K562 (cell line): Measurements from ENCODE around the gene GOLGB1. TPM values are rescaled to one million over a fixed set of nuclear protein-coding genes. Genes with fewer than 3 reads are reported as not detected.

Source experiments
- ATAC-seq: fragments of 200-7000 bp; cut with Tn5 transposase; 3 replicates; pipeline ENCODE4 v1.9.1; 2020; ENCODE audit warnings: moderate library complexity
- BruUV-seq: library from RNA; stranded (reverse); fragments of 400-500 nt; replicated peaks from 2 replicates; lab custom pipeline; 2021; lab: Mats Ljungman, UMichigan
- CTCF ChIA-PET: fragments of 300-600 bp; formaldehyde crosslinking; extraction: SDS; loops from one replicate; lab custom pipeline; 2021; ENCODE audit warnings: low intra/inter-chr PET ratio; lab: Yijun Ruan, JAX
- POLR2A ChIA-PET: fragments of 300-600, 350-650 bp; sonication (Branson Sonifier 250); formaldehyde crosslinking; extraction: SDS; loops from one replicate; lab custom pipeline; 2021; ENCODE audit warnings: antibody characterized with exemption, inconsistent platforms; lab: Yijun Ruan, JAX
- DNase-seq, 4 experiments: peaks; one replicate each; pipeline versions ENCODE4 v3.0.0 to v3.0.0-alpha.2; 2011 to 2018; ENCODE audit warnings: low spot score in 3 of 4, mixed read lengths in 3 of 4; ENCODE audit errors: extremely low read depth in 1 of 4
- FAIRE-seq: peaks from 2 replicates; lab custom pipeline; 2011; peaks lifted over from hg19 to GRCh38; lab: Jason Lieb, UNC
- H2AFZ ChIP-seq: 2 replicates; pipeline ENCODE4 v1.6.0; 2011; ENCODE audit warnings: low read depth, low read length, control low read depth, inconsistent platforms
- H3K27ac ChIP-seq: fragments of 200-600 bp; 3 replicates; pipeline ENCODE4 v1.8.0; 2011; ENCODE audit warnings: low read depth, mild to moderate bottlenecking, control low read depth, inconsistent platforms, low read length, moderate library complexity, mixed read lengths; ENCODE audit errors: extremely low read depth
- H3K27me3 ChIP-seq, 2 experiments: fragments of 300-600 bp in 1 of 2; 2 replicates in 1 of 2; 3 replicates in 1 of 2; pipeline versions ENCODE4 v1.6.0 to v1.8.0; 2011; ENCODE audit warnings: inconsistent platforms in 2 of 2, low read length in 2 of 2, mild to moderate bottlenecking in 1 of 2, mixed read lengths in 1 of 2, moderate library complexity in 1 of 2; ENCODE audit not compliant: control insufficient read depth in 2 of 2, insufficient read depth in 2 of 2
- H3K36me3 ChIP-seq: fragments of 300-600 bp; 3 replicates; pipeline ENCODE4 v1.8.0; 2011; ENCODE audit warnings: mild to moderate bottlenecking, low read length, inconsistent platforms; ENCODE audit not compliant: control insufficient read depth, insufficient read depth
- H3K4me1 ChIP-seq, 2 experiments: fragments of 200-600 bp in 1 of 2; replicated peaks in 1 of 2; 2 replicates in 1 of 2; 3 replicates in 1 of 2; pipeline versions ENCODE4 v1.5.1 to v1.8.0; 2011; ENCODE audit warnings: inconsistent platforms in 2 of 2, low read length in 2 of 2, mild to moderate bottlenecking in 1 of 2, mixed read lengths in 1 of 2, moderate library complexity in 1 of 2; ENCODE audit not compliant: control insufficient read depth in 2 of 2, insufficient read depth in 2 of 2
- H3K4me2 ChIP-seq: 2 replicates; pipeline ENCODE4 v1.6.1; 2011; ENCODE audit warnings: low read length, control low read depth, inconsistent platforms, mixed read lengths; ENCODE audit not compliant: insufficient read depth
- H3K4me3 ChIP-seq: fragments of 200-600 bp; sonication (generic), shearing (Covaris generic); 2 replicates; pipeline ENCODE4 v1.5.1; 2016; ENCODE audit warnings: control low read depth, inconsistent platforms
- H3K79me2 ChIP-seq: fragments of 200-600 bp; 3 replicates; pipeline ENCODE4 v1.8.0; 2011; ENCODE audit warnings: low read length, inconsistent platforms; ENCODE audit not compliant: control insufficient read depth, insufficient read depth
- H3K9ac ChIP-seq, 2 experiments: 2 replicates each; pipeline versions ENCODE4 v1.6.0 to v1.6.1; 2011; ENCODE audit warnings: low read depth in 2 of 2, low read length in 2 of 2, control low read depth in 1 of 2, inconsistent platforms in 1 of 2, mild to moderate bottlenecking in 1 of 2, mixed read lengths in 1 of 2; ENCODE audit not compliant: insufficient read depth in 1 of 2
- H3K9me1 ChIP-seq: one replicate; pipeline ENCODE4 v1.6.0; 2011; ENCODE audit warnings: inconsistent platforms, mild to moderate bottlenecking, low read length, moderate library complexity; ENCODE audit not compliant: control insufficient read depth, insufficient read depth
- H3K9me3 ChIP-seq: replicated peaks from 2 replicates; pipeline ENCODE4 v1.5.1; 2011; ENCODE audit warnings: low read depth, low read length, inconsistent platforms; ENCODE audit not compliant: control insufficient read depth, insufficient read depth
- H4K20me1 ChIP-seq: replicated peaks from 2 replicates; pipeline ENCODE4 v1.6.1; 2011; ENCODE audit warnings: low read length, inconsistent platforms, mixed read lengths; ENCODE audit not compliant: control insufficient read depth, insufficient read depth
- ARNT ChIP-seq, 2 experiments: fragments of 450-650 bp; IDR thresholded peaks; 2 replicates each; pipeline ENCODE4 v1.6.1; 2016; ENCODE audit warnings: mild to moderate bottlenecking in 1 of 2
- E4F1 ChIP-seq: fragments of 250-450 bp; sonication (Bioruptor Pico); IDR thresholded peaks from 2 replicates; pipeline ENCODE4 v1.5.0; 2021; ENCODE audit warnings: mild to moderate bottlenecking, borderline replicate concordance
- ETS1 ChIP-seq: conservative IDR thresholded peaks from 2 replicates; pipeline ENCODE4 v1.6.1; 2011; ENCODE audit warnings: low read depth, mild to moderate bottlenecking, low read length; ENCODE audit not compliant: control insufficient read depth
- POU5F1 ChIP-seq: fragments of 150-350 bp; IDR thresholded peaks from 2 replicates; pipeline ENCODE4 v1.6.1; 2014; ENCODE audit warnings: borderline replicate concordance, low read length, low read depth, mild to moderate bottlenecking; ENCODE audit not compliant: partially characterized antibody
- SAFB ChIP-seq: fragments of 200-400 bp; formaldehyde crosslinking; IDR thresholded peaks from 2 replicates; pipeline ENCODE4 v1.6.1; 2017; ENCODE audit warnings: low read depth, low read length, borderline replicate concordance
- SMAD1 ChIP-seq: fragments of 150-350 bp; IDR thresholded peaks from 2 replicates; pipeline ENCODE4 v1.6.1; 2014; ENCODE audit warnings: low read length, low read depth; ENCODE audit not compliant: partially characterized antibody
- SRSF7 ChIP-seq: fragments of 200-400 bp; formaldehyde crosslinking; optimal IDR thresholded peaks from 2 replicates; pipeline ENCODE3; 2017; ENCODE audit warnings: mild to moderate bottlenecking, low read depth, low read length
- THRB ChIP-seq: fragments of 450-650 bp; formaldehyde crosslinking; conservative IDR thresholded peaks from 2 replicates; pipeline ENCODE4 v1.4.0; 2022; ENCODE audit warnings: mild to moderate bottlenecking, missing genetic modification characterization
- ZEB2 ChIP-seq: fragments of 450-650 bp; IDR thresholded peaks from 2 replicates; pipeline ENCODE4 v1.6.1; 2016
- ZNF174 ChIP-seq: fragments of 250-450 bp; sonication (Bioruptor Pico); IDR thresholded peaks from 2 replicates; pipeline ENCODE4 v1.4.0; 2020; ENCODE audit warnings: mild to moderate bottlenecking
- ZNF655 ChIP-seq: fragments of 250-450 bp; sonication (Bioruptor Pico); IDR thresholded peaks from 2 replicates; pipeline ENCODE4 v1.5.0; 2021
- WGBS: fragments of 100-300 bp; shearing (Covaris generic); methylation state at CpG from one replicate; pipeline ENCODE4 v1.1.6; 2016; ENCODE audit warnings: low coverage, mixed read lengths; ENCODE audit not compliant: insufficient coverage; ENCODE audit errors: missing lambda C conversion rate; 5-methylcytosine and 5-hydroxymethylcytosine counted together
- in situ Hi-C: fragments of 300-500 bp; cut with MboI; formaldehyde crosslinking; loops from 4 replicates; pipeline ENCODE4 v1.15.0; 2018; ENCODE audit warnings: inconsistent platforms, mixed read lengths
- intact Hi-C: fragments of 100-400 bp; cut with micrococcal nuclease; formaldehyde crosslinking; loops from 2 replicates; pipeline ENCODE4 v1.14.2; 2022
- polyA plus RNA-seq, 8 experiments: library from polyadenylated mRNA; depleted of rRNA in 4 of 8; stranded (reverse) in 5 of 8; unstranded in 3 of 8; fragments of >200 nt; fragmentation: Nextera tagmentation in 2 of 8; fragmentation: Illumina TruSeq in 1 of 8; extraction: Ambion mirVana in 2 of 8; extraction: Trizol in 1 of 8; gene quantifications; 2 replicates each; pipeline versions ENCODE4 v1.2.1 to v1.2.3, GENCODE V29; 2011 to 2014; ENCODE audit warnings: inconsistent platforms in 1 of 8, missing spikeins in 1 of 8
- total RNA-seq, 7 experiments: library from RNA; depleted of rRNA in 6 of 7; stranded (reverse); fragments of >200 nt in 6 of 7; fragmentation: Illumina TruSeq in 2 of 7; extraction: Trizol in 2 of 7; gene quantifications; 2 replicates each; pipeline versions ENCODE4 v1.2.1 to v1.2.3, GENCODE V29; 2011 to 2021; ENCODE audit warnings: low replicate concordance in 1 of 7

GOLGB1 gene
- total and polyA plus RNA-seq, 9 of the 15 experiments (the other 6 are each of a cell fraction or from before 2014, with no cell fraction given): 4.0 to 16.3 (median 9.7) TPM

GRCh38 chr3:121627622-121628021, 121.9 kb downstream of the GOLGB1 start (continued):
- no peak for TF ChIP-seq ZNF655 (CRISPR knock-in tag)
- no peak for TF ChIP-seq SMAD1
- TF ChIP-seq SRSF7: no peak
- no peak for TF ChIP-seq THRB
- no peak for TF ChIP-seq POU5F1

- Histone ChIP-seq H3K4me1 (no peaks in the 10 kb centered on the region), H3K9me1 (no peaks in the 10 kb centered on the region), H3K27ac (no peak overlapping the region), H3K9ac (no peak overlapping the region), H2AFZ (no peak overlapping the region), H3K79me2 (no peaks in the 10 kb centered on the region), H3K27me3 (peaks cover 4 to 27% of the 10 kb centered on the region in 2 experiments; a peak in 4 of 5 replicates), H3K4me3 (no peak overlapping the region), H3K4me2 (no peak overlapping the region), H3K9me3 (no peaks in the 10 kb centered on the region), H3K36me3 (no peaks in the 10 kb centered on the region), H4K20me1 (no peaks in the 10 kb centered on the region)
- WGBS: 8% methylated on average over 4 of the region's 4 CpGs
- POLR2A ChIA-PET: interaction anchor here (0.7 kb wide), 1 partner anchor 17 kb away, joined by 3 read pairs; no protein-coding TSS in a partner anchor
- in situ Hi-C loops: no loop called here
- DNase-seq: no peak
- ATAC-seq: no peak
- TF ChIP-seq SAFB (no peak), ETS1 (no peak), ZNF174 (no peak), E4F1 (no peak), ARNT (IDR thresholded peaks at IDR 0.05) (no peak), ZEB2 (no peak)
- FAIRE-seq: no peak
- no TSS peak for BruUV-seq
- CTCF ChIA-PET: no interaction called here
- intact Hi-C loops: no loop called here
Measured at GRCh38 chr3:121627211-121627610, 122.3 kb downstream of the GOLGB1 start.
